SU-DHL-6 (cell line): Measurements from ENCODE around the gene INSIG1.

ENCODE experiments used
- H2AFZ ChIP-seq: fragments of 200-600 bp; sonication (generic); 2 replicates; pipeline ENCODE4 v1.6.1; 2014; ENCODE audit warnings: low read depth, mild to moderate bottlenecking, moderate library complexity, mixed read lengths, antibody characterized with exemption, low read length; ENCODE audit not compliant: severe bottlenecking
- H3F3A ChIP-seq: fragments of 200-600 bp; shearing (Covaris generic); 2 replicates; pipeline ENCODE4 v1.6.0; 2016; ENCODE audit warnings: antibody characterized with exemption, mild to moderate bottlenecking; ENCODE audit not compliant: insufficient read depth
- H3K27ac ChIP-seq: fragments of 200-600 bp; sonication (generic); 2 replicates; pipeline ENCODE4 v1.5.1; 2016; ENCODE audit warnings: low read depth, mild to moderate bottlenecking, low read length, moderate library complexity, mixed read lengths
- H3K27me3 ChIP-seq: fragments of 200-600 bp; sonication (generic), shearing (Covaris generic); 2 replicates; pipeline ENCODE4 v1.6.0; 2014; ENCODE audit warnings: mild to moderate bottlenecking, low read length
- H3K36me3 ChIP-seq: fragments of 200-600 bp; sonication (generic); 2 replicates; pipeline ENCODE4 v1.6.1; 2014; ENCODE audit warnings: mild to moderate bottlenecking, low read length, mixed read lengths
- H3K4me2 ChIP-seq: fragments of 300-600, 200-600 bp; shearing (Covaris generic), sonication (generic); 2 replicates; pipeline ENCODE4 v1.6.0; 2014; ENCODE audit warnings: low read length, low read depth, mild to moderate bottlenecking; ENCODE audit not compliant: poor library complexity, severe bottlenecking
- H3K4me3 ChIP-seq: fragments of 200-600 bp; sonication (generic); 2 replicates; pipeline ENCODE4 v1.5.1; 2014; ENCODE audit warnings: antibody characterized with exemption, low read length, mild to moderate bottlenecking, mixed read lengths; ENCODE audit not compliant: insufficient read depth, poor library complexity, severe bottlenecking
- H3K79me2 ChIP-seq: fragments of 200-600 bp; sonication (generic); 2 replicates; pipeline ENCODE4 v1.6.1; 2014; ENCODE audit warnings: mild to moderate bottlenecking, low read length, moderate library complexity; ENCODE audit not compliant: insufficient read depth
- H3K9ac ChIP-seq: fragments of 200-600 bp; sonication (generic); 2 replicates; pipeline ENCODE4 v1.7.0; 2014; ENCODE audit warnings: mild to moderate bottlenecking, low read length
- H3K9me2 ChIP-seq: fragments of 200-600 bp; sonication (generic); replicated peaks from 2 replicates; pipeline ENCODE4 v1.6.1; 2014; ENCODE audit warnings: low read length; ENCODE audit not compliant: insufficient read depth
- H3K9me3 ChIP-seq: fragments of 200-600 bp; sonication (generic); 2 replicates; pipeline ENCODE4 v1.6.1; 2014; ENCODE audit warnings: low read length, mixed read lengths; ENCODE audit not compliant: insufficient read depth
- H4K20me1 ChIP-seq: fragments of 200-600 bp; sonication (generic); 2 replicates; pipeline ENCODE4 v1.6.1; 2014; ENCODE audit warnings: low read depth, mild to moderate bottlenecking, antibody characterized with exemption, low read length, moderate library complexity, mixed read lengths
- EZH2phosphoT487 ChIP-seq: fragments of 200-600 bp; sonication (generic), shearing (Covaris generic); conservative IDR thresholded peaks from 2 replicates; pipeline ENCODE4 v1.6.1; 2018; ENCODE audit warnings: mild to moderate bottlenecking, antibody characterized with exemption, low read length, moderate library complexity, mixed read lengths
- TF ChIP-seq, protein P1 (sequence below): fragments of 200-600 bp; sonication (generic); IDR thresholded peaks from one replicate; pipeline ENCODE4 v1.5.1; 2017; ENCODE audit warnings: antibody characterized with exemption, mild to moderate bottlenecking, low read length, moderate library complexity; ENCODE audit not compliant: insufficient read depth, poor library complexity, severe bottlenecking

Gene INSIG1

GRCh38 chr7:155327590-155328320 lies 30.1 kb downstream of the INSIG1 start:
- Histone ChIP-seq H3K27me3 (no peaks in the 10 kb centered on the region), H4K20me1 (no peaks in the 10 kb centered on the region)
- TF ChIP-seq EZH2phosphoT487 = no peak
- TF ChIP-seq, protein P1, sequence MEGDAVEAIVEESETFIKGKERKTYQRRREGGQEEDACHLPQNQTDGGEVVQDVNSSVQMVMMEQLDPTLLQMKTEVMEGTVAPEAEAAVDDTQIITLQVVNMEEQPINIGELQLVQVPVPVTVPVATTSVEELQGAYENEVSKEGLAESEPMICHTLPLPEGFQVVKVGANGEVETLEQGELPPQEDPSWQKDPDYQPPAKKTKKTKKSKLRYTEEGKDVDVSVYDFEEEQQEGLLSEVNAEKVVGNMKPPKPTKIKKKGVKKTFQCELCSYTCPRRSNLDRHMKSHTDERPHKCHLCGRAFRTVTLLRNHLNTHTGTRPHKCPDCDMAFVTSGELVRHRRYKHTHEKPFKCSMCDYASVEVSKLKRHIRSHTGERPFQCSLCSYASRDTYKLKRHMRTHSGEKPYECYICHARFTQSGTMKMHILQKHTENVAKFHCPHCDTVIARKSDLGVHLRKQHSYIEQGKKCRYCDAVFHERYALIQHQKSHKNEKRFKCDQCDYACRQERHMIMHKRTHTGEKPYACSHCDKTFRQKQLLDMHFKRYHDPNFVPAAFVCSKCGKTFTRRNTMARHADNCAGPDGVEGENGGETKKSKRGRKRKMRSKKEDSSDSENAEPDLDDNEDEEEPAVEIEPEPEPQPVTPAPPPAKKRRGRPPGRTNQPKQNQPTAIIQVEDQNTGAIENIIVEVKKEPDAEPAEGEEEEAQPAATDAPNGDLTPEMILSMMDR = no peak

GRCh38 chr7:155329225-155329624 lies 31.5 kb downstream of the INSIG1 start:
- Histone ChIP-seq H3K9ac (no peak overlapping the region), H3K79me2 (no peaks in the 10 kb centered on the region), H4K20me1 (no peaks in the 10 kb centered on the region), H3K36me3 (no peaks in the 10 kb centered on the region), H3K27me3 (no peaks in the 10 kb centered on the region), H2AFZ (no peak overlapping the region), H3K27ac (no peak overlapping the region), H3K4me3 (no peak overlapping the region), H3K4me2 (no peak overlapping the region), H3F3A (no peaks in the 10 kb centered on the region), H3K9me3 (no peaks in the 10 kb centered on the region), H3K9me2 (no peaks in the 10 kb centered on the region)
- TF ChIP-seq, protein P1 = no peak
- no peak for TF ChIP-seq EZH2phosphoT487

More at GRCh38 chr7:155327590-155328320, 30.1 kb downstream of the INSIG1 start:
- no peaks in the 10 kb centered on the region for H3F3A ChIP-seq
- H3K27ac ChIP-seq = no peak overlapping the region
- H3K9me3 ChIP-seq = peaks cover 6% of the 10 kb centered on the region; the same call in 1 of the 2 replicates
- H2AFZ ChIP-seq = no peak overlapping the region
- H3K79me2 ChIP-seq = no peaks in the 10 kb centered on the region
- H3K9ac ChIP-seq = no peak overlapping the region
- H3K4me3 ChIP-seq = no peak overlapping the region
- H3K4me2 ChIP-seq = no peak overlapping the region
- H3K36me3 ChIP-seq = no peaks in the 10 kb centered on the region
- no peaks in the 10 kb centered on the region for H3K9me2 ChIP-seq

- Histone ChIP-seq H3K27me3 (no peaks in the 10 kb centered on the region), H2AFZ (no peak overlapping the region), H3F3A (no peaks in the 10 kb centered on the region), H3K4me2 (no peak overlapping the region), H3K4me3 (no peak overlapping the region), H3K9me3 (no peaks in the 10 kb centered on the region), H4K20me1 (no peaks in the 10 kb centered on the region), H3K36me3 (no peaks in the 10 kb centered on the region), H3K79me2 (no peaks in the 10 kb centered on the region), H3K27ac (no peak overlapping the region), H3K9ac (no peak overlapping the region), H3K9me2 (no peaks in the 10 kb centered on the region)
- no peak for TF ChIP-seq EZH2phosphoT487
- TF ChIP-seq, protein P1 = no peak
Observed at GRCh38 chr7:155331396-155331795, 33.7 kb downstream of the INSIG1 start.
